GOT3 (cell line): ENCODE results near the gene GALNT10.
A peak's percentile ranks its signal among the peaks of the same experiment; 100 is the strongest.

Experiments
- DNase-seq: peaks from one replicate; lab custom pipeline; 2025; ENCODE audit warnings: mixed read lengths; lab: John Stamatoyannopoulos, UW

Gene GALNT10

DNA sequence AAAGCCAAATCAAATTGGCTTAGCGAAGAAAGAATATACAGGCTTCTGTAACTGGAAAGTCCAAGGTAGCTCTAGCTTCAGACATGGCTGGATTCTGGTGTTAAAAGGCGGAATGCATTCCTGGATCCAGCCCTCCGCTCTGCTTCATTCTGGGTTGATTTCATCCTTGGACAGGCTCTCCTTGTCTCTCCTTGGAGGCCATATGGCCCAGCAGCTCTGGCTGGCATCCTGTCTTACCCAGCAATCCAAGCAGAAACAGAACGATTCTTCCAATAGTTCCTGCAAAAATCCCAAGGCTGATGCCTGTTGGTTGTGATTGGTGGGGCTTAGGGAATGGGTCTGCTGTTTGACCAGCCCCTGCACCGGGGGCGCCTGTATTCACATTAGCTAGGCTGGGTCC, 218.3 kb downstream of the GALNT10 start:
- no peak for DNase-seq

GRCh38 chr5:154409230-154409840, 218.8 kb downstream of the GALNT10 start:
- DNase-seq = no peak

GRCh38 chr5:154410008-154410407, 219.5 kb downstream of the GALNT10 start:
- no peak for DNase-seq

- no peak for DNase-seq
Observed at GRCh38 chr5:154410786-154411185, 220.3 kb downstream of the GALNT10 start.

DNA sequence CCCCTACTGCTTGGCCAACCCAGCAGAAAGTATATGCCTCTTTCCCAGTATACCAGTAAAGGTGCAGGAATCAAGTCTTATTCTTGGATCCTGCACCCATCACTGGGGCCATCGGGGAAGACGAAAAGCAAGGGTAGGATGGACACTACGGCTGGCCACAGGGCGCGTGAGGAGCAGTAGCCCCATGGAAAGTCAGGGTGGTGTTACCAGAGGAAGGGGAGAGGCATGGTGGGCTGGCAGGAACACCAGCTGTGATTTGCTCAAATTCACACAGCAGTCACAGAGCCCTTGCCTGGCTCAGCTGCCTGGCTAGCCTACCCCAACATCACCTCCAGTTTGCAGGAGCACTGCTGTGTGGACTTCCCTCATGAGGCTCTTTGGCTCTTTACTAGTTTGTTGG, 220.8 kb downstream of the GALNT10 start:
- DNase-seq = no peak

DNA sequence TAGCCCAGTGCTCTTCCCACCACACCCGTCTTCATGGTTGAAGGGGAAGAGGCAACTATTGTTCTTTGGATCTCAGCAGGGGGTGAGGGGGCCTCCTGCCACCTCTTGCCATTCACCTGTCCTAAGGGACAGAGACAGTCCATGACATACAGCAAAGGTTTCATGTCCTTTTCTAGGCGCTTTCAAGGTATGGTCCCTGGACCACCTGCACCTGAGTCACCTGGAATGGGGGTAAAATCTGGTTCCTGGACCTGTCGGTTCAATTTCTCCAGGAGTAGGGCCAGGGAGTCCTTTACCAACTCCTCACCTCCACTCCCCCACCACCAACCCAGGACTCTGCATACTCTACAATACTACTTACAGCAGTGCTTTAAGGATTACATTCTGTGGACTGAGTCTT, 221.8 kb downstream of the GALNT10 start:
- no peak for DNase-seq

DNA sequence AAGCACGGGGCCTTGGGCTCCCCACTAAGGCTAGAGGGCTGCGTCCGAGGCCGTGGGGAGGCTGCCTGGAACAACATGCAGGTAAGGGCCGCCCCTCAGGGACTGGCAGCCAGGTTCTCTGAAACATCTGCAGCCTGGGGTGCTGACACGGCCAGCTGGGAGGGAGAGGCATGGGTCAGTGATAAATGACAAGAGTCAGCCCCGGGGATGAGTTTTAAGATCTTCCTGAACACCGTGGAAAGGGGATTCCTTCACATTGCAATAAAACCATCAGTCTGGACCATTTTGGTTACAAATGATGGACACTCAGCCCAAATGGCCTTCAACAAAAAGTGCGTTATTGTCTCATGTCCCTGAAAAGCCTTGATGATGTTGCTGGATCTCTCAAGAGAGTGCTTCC, 222.4 kb downstream of the GALNT10 start:
- no peak for DNase-seq

DNA sequence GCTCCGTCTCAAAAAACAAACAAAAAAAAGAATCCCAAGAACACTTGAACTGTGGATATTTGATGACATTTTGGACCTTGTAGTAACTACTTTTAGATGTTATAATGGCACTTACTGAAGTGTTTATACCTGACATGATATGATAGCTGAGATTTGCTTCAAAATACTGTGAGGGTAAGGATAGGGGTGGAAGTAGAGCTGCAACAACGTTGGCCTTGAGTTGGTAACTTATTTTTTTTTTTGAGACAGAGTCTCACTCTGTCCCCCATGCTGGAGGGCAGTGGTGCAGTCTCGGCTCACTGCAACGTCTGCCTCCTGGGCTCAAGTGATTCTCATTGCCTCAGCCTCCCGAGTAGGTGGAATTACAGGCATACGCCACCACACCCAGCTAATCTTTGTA, 224.6 kb downstream of the GALNT10 start:
- no peak for DNase-seq

DNA sequence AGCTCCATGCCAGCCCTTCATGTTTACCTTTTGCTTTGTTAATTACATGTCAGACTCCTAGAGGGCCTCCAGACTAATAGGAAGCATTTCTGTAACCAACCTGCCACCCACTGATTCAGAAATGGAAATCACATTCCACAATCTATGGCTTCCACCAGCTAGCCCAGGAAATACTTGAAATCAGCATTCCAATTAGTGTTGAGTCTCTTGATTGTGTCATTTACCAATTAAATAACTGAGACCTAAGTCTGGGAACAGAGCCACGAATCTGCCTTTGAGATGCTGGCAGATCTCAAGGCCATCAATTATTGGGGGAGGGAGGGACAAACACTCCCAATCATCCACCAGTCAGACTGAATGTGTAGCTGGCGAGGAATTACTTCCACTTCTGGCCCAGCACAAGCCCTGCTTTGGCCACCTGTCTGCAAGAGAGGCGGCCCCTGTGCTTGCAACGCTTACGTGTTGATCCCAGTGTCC, 227.8 kb downstream of the GALNT10 start:
- no peak for DNase-seq

DNA sequence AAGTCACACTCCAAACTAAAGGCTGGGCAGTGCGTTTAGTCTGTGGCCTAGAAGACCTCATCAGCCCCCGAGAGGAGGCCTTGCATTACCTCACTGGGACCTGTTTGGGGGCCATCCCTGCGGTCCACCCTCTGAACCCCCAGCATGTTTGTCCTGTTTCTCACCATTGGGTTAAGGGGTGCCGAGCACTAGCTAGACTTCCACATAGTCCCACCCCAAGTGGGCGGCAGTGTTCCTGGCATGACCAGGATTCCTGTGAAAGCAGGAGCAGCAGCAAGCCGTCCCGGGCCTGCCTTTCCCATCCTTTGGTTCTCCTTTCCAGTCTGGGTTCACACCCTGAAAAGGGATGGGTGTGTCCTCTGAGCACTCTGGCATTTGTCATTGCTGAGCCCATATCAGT, 228.7 kb downstream of the GALNT10 start:
- no peak for DNase-seq

DNA sequence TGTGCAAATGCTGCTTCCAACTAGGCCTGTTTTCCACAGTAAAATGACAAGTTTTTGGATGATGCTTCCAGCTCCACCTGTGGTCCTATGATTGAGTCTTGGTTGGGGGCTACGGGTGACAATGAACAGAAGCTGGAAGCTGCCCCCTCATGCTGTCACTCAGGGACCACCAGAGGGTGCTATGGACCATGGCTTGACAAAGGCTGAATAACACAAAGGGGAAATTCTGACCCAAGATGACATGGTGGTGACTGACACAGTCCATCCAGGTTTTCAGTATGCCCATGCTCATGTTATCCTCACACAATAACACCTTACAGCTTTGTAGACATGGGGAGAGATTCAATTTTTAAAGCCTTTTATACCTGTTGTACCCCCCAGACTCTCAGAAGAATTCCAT, 231.3 kb downstream of the GALNT10 start:
- DNase-seq = no peak

GRCh38 chr5:154422298-154422697, 231.8 kb downstream of the GALNT10 start:
- no peak for DNase-seq

GRCh38 chr5:154428208-154428607, 237.7 kb downstream of the GALNT10 start:
- no peak for DNase-seq

DNA sequence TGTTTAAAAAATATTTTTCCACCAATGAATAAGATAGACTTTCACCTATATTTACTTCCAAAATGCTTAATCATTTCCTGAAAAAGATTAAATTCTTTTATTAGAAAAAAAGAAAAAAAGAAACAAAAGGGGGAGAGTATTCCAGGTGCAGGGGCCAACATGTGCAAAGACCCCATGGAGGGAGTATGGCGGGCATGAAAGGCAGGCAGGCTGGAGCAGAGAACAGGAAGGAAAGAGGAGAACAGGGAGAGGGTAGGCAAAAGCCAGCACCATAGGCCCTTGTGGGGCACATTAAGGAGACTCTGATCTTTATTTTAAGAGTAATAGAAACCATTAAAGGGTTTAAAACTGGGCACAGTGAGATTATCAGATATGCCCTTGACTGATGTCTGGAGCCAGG, 238.8 kb downstream of the GALNT10 start:
- no peak for DNase-seq

GRCh38 chr5:154430466-154430865, 239.9 kb downstream of the GALNT10 start:
- no peak for DNase-seq

DNA sequence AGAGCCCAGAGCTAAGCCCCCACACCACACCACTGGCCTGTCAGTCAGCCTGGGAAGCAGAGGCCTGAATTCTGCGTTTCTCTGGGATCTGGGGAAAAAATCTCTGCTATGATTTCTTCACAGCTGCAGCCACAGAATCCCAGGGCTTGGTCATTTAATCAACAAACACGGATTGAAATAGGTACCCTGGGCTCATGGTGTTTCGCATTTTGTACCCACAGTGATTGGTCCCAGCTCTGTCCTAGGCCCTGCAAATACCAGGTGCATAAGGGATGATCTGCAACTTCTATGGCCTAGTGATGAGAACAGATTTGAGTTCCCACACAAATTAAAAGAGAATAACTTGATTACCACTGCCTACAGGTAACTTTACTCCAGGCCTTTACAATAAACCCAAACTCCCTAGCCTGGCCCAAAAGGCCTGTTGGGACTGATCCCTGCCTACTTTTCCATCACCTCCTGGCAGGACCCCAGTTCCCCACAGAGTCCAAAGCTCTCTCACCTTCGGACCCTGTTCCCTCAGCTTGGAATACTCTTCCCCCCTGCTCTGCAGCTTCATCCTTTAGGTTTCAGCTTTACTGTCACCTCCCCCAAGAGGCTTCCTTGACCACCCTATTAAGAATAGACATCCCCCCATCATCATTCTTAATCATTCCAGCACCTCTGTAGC, 240.6 kb downstream of the GALNT10 start:
- DNase-seq = no peak

DNA sequence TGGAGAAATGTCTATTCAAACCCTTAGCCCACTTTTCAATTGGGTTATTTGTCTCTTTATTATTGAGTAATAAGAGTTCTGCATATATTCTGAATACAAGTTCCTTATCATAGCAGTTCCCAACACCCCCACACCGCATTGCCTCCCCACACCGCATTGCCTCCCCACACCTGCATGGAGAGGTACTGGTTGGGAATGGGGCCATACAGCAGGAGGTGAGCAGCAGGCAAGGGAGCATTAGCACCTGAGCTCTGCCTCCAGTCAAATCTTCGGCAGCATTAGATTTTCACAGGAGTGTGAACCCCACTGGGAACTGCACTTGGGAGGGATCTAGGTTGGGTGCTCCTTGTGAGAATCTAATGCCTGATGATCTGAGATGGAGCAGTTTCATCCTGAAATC, 244.7 kb downstream of the GALNT10 start:
- DNase-seq = no peak

- no peak for DNase-seq
Observed at GRCh38 chr5:154437281-154437965, 246.9 kb downstream of the GALNT10 start.

GRCh38 chr5:154440540-154440939, 250.0 kb downstream of the GALNT10 start:
- DNase-seq = no peak

GRCh38 chr5:154442801-154443200, 252.3 kb downstream of the GALNT10 start:
- DNase-seq = no peak

DNA sequence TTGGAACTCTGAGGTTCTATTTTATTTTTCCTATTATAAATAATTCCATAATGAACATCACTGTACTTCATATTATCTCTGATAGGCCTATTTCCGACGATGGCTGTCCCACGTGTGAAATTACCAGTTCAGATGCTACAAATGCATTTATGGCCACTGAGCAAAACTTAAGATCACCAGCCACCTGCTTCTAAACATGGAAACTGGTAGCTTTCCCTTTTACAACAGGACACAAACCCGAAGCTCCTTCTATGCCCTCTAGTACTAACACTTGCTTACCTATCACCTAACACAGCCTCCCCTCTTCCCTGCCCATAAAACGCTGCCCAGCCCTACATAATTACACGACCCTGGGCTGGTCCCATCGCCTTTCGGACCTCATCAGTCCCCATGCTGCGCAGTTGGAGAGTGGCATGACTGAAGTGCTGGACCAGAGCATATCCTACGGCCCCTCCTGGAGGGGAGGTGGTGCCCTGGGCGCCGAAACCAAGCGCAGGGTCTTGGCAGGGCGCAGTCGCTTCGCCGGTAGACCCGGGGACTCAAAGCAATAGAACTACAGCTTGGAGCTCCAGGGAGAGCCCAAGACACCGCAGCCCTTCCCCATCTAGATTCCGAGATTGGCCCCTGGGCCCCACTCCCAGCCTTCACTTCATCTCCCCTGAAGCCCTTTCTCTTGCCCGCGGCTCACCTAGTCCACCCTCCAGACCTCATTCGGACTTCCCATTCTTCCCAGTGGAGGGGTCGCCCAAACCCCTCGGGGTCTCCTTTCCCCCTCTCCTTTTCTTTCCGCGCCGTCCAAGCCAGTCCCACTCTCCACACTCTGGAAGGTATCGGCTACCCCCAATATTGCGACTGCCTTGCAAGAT, 254.3 kb downstream of the GALNT10 start:
- DNase-seq = no peak

- DNase-seq = peak; percentile 96
Observed at GRCh38 chr5:154445422-154446194, 255.1 kb downstream of the GALNT10 start, which contains the start of gene SAP30L. SAP30L (plus strand) TSS chr5:154445997; CDS start chr5:154446605, 608 bp downstream.
